KOPT-K1 (cell line): ENCODE measurements around the gene ZBTB32.
"Not testable (repeated sequence)": the region's sequence is repeated elsewhere in the genome, so short reads cannot be mapped to it uniquely, and the experiment has no call there.

Experiments used
- H3K27ac ChIP-seq: fragments of 200-600 bp; sonication (generic); 2 replicates; pipeline ENCODE4 v1.5.1; 2016; ENCODE audit warnings: antibody characterized with exemption, mild to moderate bottlenecking, low read depth, low read length; ENCODE audit not compliant: poor library complexity, severe bottlenecking
- H3K36me3 ChIP-seq: fragments of 200-600 bp; sonication (generic); 2 replicates; pipeline ENCODE4 v1.5.1; 2017; ENCODE audit warnings: antibody characterized with exemption, mild to moderate bottlenecking, low read length, moderate library complexity; ENCODE audit not compliant: insufficient read depth
- H3K9me3 ChIP-seq: fragments of 200-600 bp; sonication (generic); 2 replicates; pipeline ENCODE4 v1.5.1; 2017; ENCODE audit warnings: antibody characterized with exemption, low read length, mild to moderate bottlenecking; ENCODE audit not compliant: insufficient read depth, poor library complexity, severe bottlenecking

Gene ZBTB32

GRCh38 chr19:35721374-35721773 is 17.0 kb downstream of the ZBTB32 start:
- no peak overlapping the region for H3K27ac ChIP-seq
- H3K36me3 ChIP-seq: peaks cover 71% of the 10 kb centered on the region
- no peaks in the 10 kb centered on the region for H3K9me3 ChIP-seq

- peaks cover 81% of the 10 kb centered on the region for H3K36me3 ChIP-seq
- no peaks in the 10 kb centered on the region for H3K9me3 ChIP-seq
- H3K27ac ChIP-seq: no peak overlapping the region
These were observed 18.1 kb downstream of the ZBTB32 start for GRCh38 chr19:35722461-35722860.

GRCh38 chr19:35722897-35723296 is 18.5 kb downstream of the ZBTB32 start:
- Histone ChIP-seq H3K27ac (no peak overlapping the region), H3K9me3 (no peaks in the 10 kb centered on the region), H3K36me3 (peaks cover 85% of the 10 kb centered on the region)

GRCh38 chr19:35723671-35724070 is 19.3 kb downstream of the ZBTB32 start:
- no peaks in the 10 kb centered on the region for H3K9me3 ChIP-seq
- peaks cover 93% of the 10 kb centered on the region for H3K36me3 ChIP-seq
- no peak overlapping the region for H3K27ac ChIP-seq

- H3K36me3 ChIP-seq: peaks cover 98% of the 10 kb centered on the region
- not testable (repeated sequence) for H3K27ac ChIP-seq, H3K9me3 ChIP-seq
These were observed 19.8 kb downstream of the ZBTB32 start for GRCh38 chr19:35724132-35724531.

- H3K27ac ChIP-seq: no peak overlapping the region
- H3K36me3 ChIP-seq: peaks cover 99% of the 10 kb centered on the region
- no peaks in the 10 kb centered on the region for H3K9me3 ChIP-seq
These were observed 20.2 kb downstream of the ZBTB32 start for GRCh38 chr19:35724560-35724959.

GRCh38 chr19:35725216-35725861 is 21.0 kb downstream of the ZBTB32 start:
- Histone ChIP-seq H3K27ac (no peak overlapping the region), H3K36me3 (peaks cover 99% of the 10 kb centered on the region), H3K9me3 (no peaks in the 10 kb centered on the region)

- Histone ChIP-seq H3K27ac (no peak overlapping the region), H3K9me3 (no peaks in the 10 kb centered on the region), H3K36me3 (peaks cover 99% of the 10 kb centered on the region)
These were observed 22.9 kb downstream of the ZBTB32 start for GRCh38 chr19:35727053-35727955.

- Histone ChIP-seq H3K9me3 (no peaks in the 10 kb centered on the region), H3K27ac (no peak overlapping the region), H3K36me3 (peaks cover 99% of the 10 kb centered on the region)
These were observed 23.8 kb downstream of the ZBTB32 start for GRCh38 chr19:35727956-35728706.

GRCh38 chr19:35729021-35729420 is 24.7 kb downstream of the ZBTB32 start:
- H3K36me3 ChIP-seq: peaks cover 99% of the 10 kb centered on the region
- H3K27ac ChIP-seq: no peak overlapping the region
- H3K9me3 ChIP-seq: no peaks in the 10 kb centered on the region

- no peaks in the 10 kb centered on the region for H3K9me3 ChIP-seq
- H3K27ac ChIP-seq: no peak overlapping the region
- peaks cover 99% of the 10 kb centered on the region for H3K36me3 ChIP-seq
These were observed 25.4 kb downstream of the ZBTB32 start for GRCh38 chr19:35729763-35730162.

- Histone ChIP-seq H3K9me3 (no peaks in the 10 kb centered on the region), H3K36me3 (peaks cover 99% of the 10 kb centered on the region), H3K27ac (no peak overlapping the region)
These were observed 26.0 kb downstream of the ZBTB32 start for GRCh38 chr19:35730326-35730725.

- Histone ChIP-seq H3K9me3 (no peaks in the 10 kb centered on the region), H3K27ac (no peak overlapping the region), H3K36me3 (peaks cover 99% of the 10 kb centered on the region)
These were observed 27.0 kb downstream of the ZBTB32 start for GRCh38 chr19:35731353-35731752.

- Histone ChIP-seq H3K36me3 (peaks cover 100% of the 10 kb centered on the region), H3K27ac (no peak overlapping the region), H3K9me3 (no peaks in the 10 kb centered on the region)
These were observed 27.5 kb downstream of the ZBTB32 start for GRCh38 chr19:35731779-35732405.
